ENCODE data around the gene NRXN3.

NRXN3 gene

GRCh38 chr14:79663453-79663852, 1493.3 kb downstream of the NRXN3 start:
- no peak for DNase-seq

GRCh38 chr14:79665556-79665955, 1495.4 kb downstream of the NRXN3 start:
- no peak for DNase-seq

GRCh38 chr14:79668951-79669350, 1498.8 kb downstream of the NRXN3 start:
- DNase-seq, result no peak

GRCh38 chr14:79670811-79671210, 1500.6 kb downstream of the NRXN3 start:
- DNase-seq, result no peak

GRCh38 chr14:79680087-79680486, 1509.9 kb downstream of the NRXN3 start:
- DNase-seq, result no peak

- no peak for DNase-seq
Observed at GRCh38 chr14:79686196-79686595, 1516.0 kb downstream of the NRXN3 start.

- no peak for DNase-seq
Observed at GRCh38 chr14:79690960-79691359, 1520.8 kb downstream of the NRXN3 start.

GRCh38 chr14:79693935-79694334, 1523.8 kb downstream of the NRXN3 start:
- no peak for DNase-seq

GRCh38 chr14:79695307-79695706, 1525.1 kb downstream of the NRXN3 start:
- DNase-seq, result no peak

GRCh38 chr14:79698298-79698711, 1528.1 kb downstream of the NRXN3 start:
- DNase-seq, result no peak

GRCh38 chr14:79699206-79699605, 1529.0 kb downstream of the NRXN3 start:
- no peak for DNase-seq

GRCh38 chr14:79701371-79701770, 1531.2 kb downstream of the NRXN3 start:
- no peak for DNase-seq

- no peak for DNase-seq
Observed at GRCh38 chr14:79702197-79702596, 1532.0 kb downstream of the NRXN3 start.

- DNase-seq, result no peak
Observed at GRCh38 chr14:79703209-79703608, 1533.0 kb downstream of the NRXN3 start.

GRCh38 chr14:79704041-79704807, 1534.1 kb downstream of the NRXN3 start:
- DNase-seq, result no peak

- DNase-seq, result no peak
Observed at GRCh38 chr14:79705126-79705894, 1535.1 kb downstream of the NRXN3 start.

- no peak for DNase-seq
Observed at GRCh38 chr14:79706382-79706781, 1536.2 kb downstream of the NRXN3 start.

- DNase-seq, result no peak
Observed at GRCh38 chr14:79708426-79709388, 1538.5 kb downstream of the NRXN3 start.

GRCh38 chr14:79709573-79709972, 1539.4 kb downstream of the NRXN3 start:
- no peak for DNase-seq

- DNase-seq, result no peak
Observed at GRCh38 chr14:79712302-79712950, 1542.3 kb downstream of the NRXN3 start.

GRCh38 chr14:79721399-79722084, 1551.4 kb downstream of the NRXN3 start:
- DNase-seq, result peak; percentile 63
